Panc1 (cell line): ENCODE results near the gene ZZZ3. TPM values are rescaled to one million over a fixed set of nuclear protein-coding genes. Genes with fewer than 3 reads are reported as not detected.

Source experiments
- ATAC-seq: fragments of 200-7000 bp; cut with Tn5 transposase; 2 replicates; pipeline ENCODE4 v1.9.1; 2020; ENCODE audit warnings: mild to moderate bottlenecking, moderate library complexity
- BruUV-seq: library from RNA; stranded (reverse); fragments of 400-500 nt; replicated peaks from 2 replicates; lab custom pipeline; 2021; lab: Mats Ljungman, UMichigan
- CTCF ChIA-PET: fragments of 300-600 bp; sonication (Branson Sonifier 250); formaldehyde crosslinking; loops from one replicate; lab custom pipeline; 2022; ENCODE audit warnings: antibody characterized with exemption; lab: Charles Lee
- POLR2A ChIA-PET: fragments of 300-600 bp; sonication (Branson Sonifier 250); formaldehyde crosslinking; loops from one replicate; lab custom pipeline; 2022; ENCODE audit warnings: antibody characterized with exemption; lab: Charles Lee
- DNase-seq: peaks from one replicate; pipeline ENCODE4 v3.0.0-alpha.2; 2010; ENCODE audit warnings: low read depth, low spot score
- H3K27ac ChIP-seq: 2 replicates; pipeline ENCODE4 v1.5.1; 2011; ENCODE audit warnings: mild to moderate bottlenecking, low read length, inconsistent platforms
- H3K27me3 ChIP-seq: fragments of 200-500 bp; sonication (Bioruptor generic); 2 replicates; pipeline ENCODE4 v1.6.0; 2014; ENCODE audit warnings: low read length, inconsistent platforms; ENCODE audit not compliant: control insufficient read depth, insufficient read depth
- H3K36me3 ChIP-seq: fragments of 200-500 bp; sonication (Bioruptor generic); 2 replicates; pipeline ENCODE4 v1.5.1; 2014; ENCODE audit warnings: inconsistent platforms, mild to moderate bottlenecking, low read length, moderate library complexity; ENCODE audit not compliant: control insufficient read depth, insufficient read depth
- H3K4me1 ChIP-seq: 2 replicates; pipeline ENCODE4 v1.5.1; 2011; ENCODE audit warnings: inconsistent platforms, mild to moderate bottlenecking, low read length, moderate library complexity; ENCODE audit not compliant: control insufficient read depth, insufficient read depth
- H3K4me3 ChIP-seq, 2 experiments: 2 replicates each; pipeline ENCODE4 v1.5.1; 2011 to 2012; ENCODE audit warnings: low read depth in 2 of 2, low read length in 2 of 2, mild to moderate bottlenecking in 2 of 2, inconsistent platforms in 1 of 2, moderate library complexity in 1 of 2
- H3K9me3 ChIP-seq: fragments of 200-500 bp; sonication (Bioruptor generic); 2 replicates; pipeline ENCODE4 v1.5.1; 2014; ENCODE audit warnings: low read depth, mild to moderate bottlenecking, inconsistent platforms, low read length, moderate library complexity; ENCODE audit not compliant: control insufficient read depth, insufficient read depth
- CTCF ChIP-seq: fragments of 450-650 bp; IDR thresholded peaks from 2 replicates; pipeline ENCODE4 v1.5.1; 2017; ENCODE audit warnings: mild to moderate bottlenecking
- POLR2AphosphoS5 ChIP-seq: IDR thresholded peaks from 2 replicates; pipeline ENCODE4 v1.6.1; 2012; ENCODE audit warnings: mild to moderate bottlenecking, low read depth, low read length, moderate library complexity
- SIN3A ChIP-seq: IDR thresholded peaks from 2 replicates; pipeline ENCODE4 v1.6.1; 2012; ENCODE audit warnings: low read depth, mild to moderate bottlenecking, low read length, moderate library complexity, borderline replicate concordance; ENCODE audit not compliant: insufficient read depth
- TCF7L2 ChIP-seq: IDR thresholded peaks from 2 replicates; pipeline ENCODE4 v1.6.1; 2011; ENCODE audit warnings: mild to moderate bottlenecking, low read depth, low read length, inconsistent platforms
- in situ Hi-C: cut with HindIII; loops from 2 replicates; pipeline ENCODE4 v1.10.0; 2016; ENCODE audit warnings: low sequenced_read_pairs, low pct_unique_long_range_greater_than_20kb
- intact Hi-C: fragments of 100-400 bp; cut with micrococcal nuclease; formaldehyde crosslinking; loops from one replicate; pipeline ENCODE4 v1.10.0; 2022; ENCODE audit not compliant: unreplicated experiment
- total RNA-seq: library from RNA; stranded (reverse); gene quantifications from one replicate; pipeline ENCODE4 v1.2.1, GENCODE V29; 2021; ENCODE audit not compliant: unreplicated experiment
- TF ChIP-seq, protein P1 (sequence below), 2 experiments: IDR thresholded peaks; 2 replicates each; pipeline ENCODE4 v1.6.1; 2011 to 2012; ENCODE audit warnings: low read depth in 2 of 2, control low read depth in 1 of 2, low read length in 1 of 2, mild to moderate bottlenecking in 1 of 2, moderate library complexity in 1 of 2; ENCODE audit not compliant: insufficient read depth in 1 of 2

ZZZ3 gene
- total RNA-seq, 1 experiment from 2014 or later = 52.6 TPM

DNA sequence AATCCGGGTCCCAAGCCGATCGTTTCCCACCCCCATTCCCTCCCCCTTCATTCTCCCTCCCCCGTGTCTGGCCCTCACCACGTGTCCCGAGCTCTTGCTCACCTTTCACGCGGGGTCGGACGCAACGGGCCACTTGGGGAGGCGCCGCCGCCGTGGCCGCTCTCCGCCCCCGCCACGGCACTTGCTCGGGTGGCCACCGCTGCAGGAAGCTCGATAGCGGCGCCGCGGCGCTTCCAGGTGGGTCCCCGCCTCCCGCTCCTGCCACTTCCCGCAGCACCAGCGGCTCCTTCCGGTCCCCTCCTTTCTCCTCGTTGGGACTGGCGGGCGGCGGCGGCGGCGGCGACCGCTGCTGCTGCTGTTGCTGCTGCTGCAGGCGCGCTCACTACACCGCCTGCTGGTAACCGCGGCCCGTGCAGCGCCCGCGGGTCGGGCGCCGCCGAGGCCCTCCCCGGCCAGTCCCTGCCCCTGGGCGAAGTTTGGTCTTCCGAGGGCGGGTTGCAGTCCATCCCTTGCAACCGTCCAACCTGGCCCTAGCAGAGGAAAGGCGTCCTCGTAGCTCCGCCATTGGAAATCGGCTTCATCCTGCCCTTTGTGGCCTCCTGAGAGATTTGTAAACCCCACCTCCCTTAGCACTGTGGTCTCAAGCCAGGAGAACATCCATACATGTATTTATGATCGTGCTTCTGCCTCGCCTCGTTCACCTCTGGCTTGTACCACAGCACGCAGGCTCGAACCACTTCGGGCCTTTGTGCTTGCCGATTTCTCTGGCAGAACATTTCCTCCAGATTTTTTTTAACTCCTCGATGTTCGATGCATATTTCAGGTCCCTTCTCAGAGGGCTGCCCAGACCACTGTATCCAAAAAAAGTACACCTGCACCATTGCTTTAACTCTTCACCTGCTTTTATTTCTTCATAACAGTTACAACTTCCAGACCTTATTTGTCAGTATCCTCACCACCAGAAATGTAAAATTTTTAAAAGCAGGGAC is 996 bp upstream of the ZZZ3 start:
- ChIA-PET POLR2A (interaction anchor here (0.5 to 0.6 kb wide), 3 partner anchors 81 to 1537 kb away, joined by 3 to 10 read pairs (median 3); no protein-coding TSS in a partner anchor), CTCF (interaction anchor here (0.6 to 0.7 kb wide), 4 partner anchors 31 to 321 kb away, joined by 4 to 9 read pairs (median 5); no protein-coding TSS in a partner anchor)
- BruUV-seq = no TSS peak
- intact Hi-C loops = no loop called here
- Histone ChIP-seq H3K27me3 (no peaks in the 10 kb centered on the region), H3K4me1 (peaks cover 27% of the 10 kb centered on the region), H3K4me3 (peak overlapping the region; percentile 69 to 98), H3K9me3 (no peaks in the 10 kb centered on the region), H3K27ac (peak overlapping the region; percentile 99), H3K36me3 (no peaks in the 10 kb centered on the region; the same call in 1 of the 2 replicates)
- ATAC-seq (peak; percentile 90), DNase-seq (peak; percentile 54)
- TF ChIP-seq, protein P1, sequence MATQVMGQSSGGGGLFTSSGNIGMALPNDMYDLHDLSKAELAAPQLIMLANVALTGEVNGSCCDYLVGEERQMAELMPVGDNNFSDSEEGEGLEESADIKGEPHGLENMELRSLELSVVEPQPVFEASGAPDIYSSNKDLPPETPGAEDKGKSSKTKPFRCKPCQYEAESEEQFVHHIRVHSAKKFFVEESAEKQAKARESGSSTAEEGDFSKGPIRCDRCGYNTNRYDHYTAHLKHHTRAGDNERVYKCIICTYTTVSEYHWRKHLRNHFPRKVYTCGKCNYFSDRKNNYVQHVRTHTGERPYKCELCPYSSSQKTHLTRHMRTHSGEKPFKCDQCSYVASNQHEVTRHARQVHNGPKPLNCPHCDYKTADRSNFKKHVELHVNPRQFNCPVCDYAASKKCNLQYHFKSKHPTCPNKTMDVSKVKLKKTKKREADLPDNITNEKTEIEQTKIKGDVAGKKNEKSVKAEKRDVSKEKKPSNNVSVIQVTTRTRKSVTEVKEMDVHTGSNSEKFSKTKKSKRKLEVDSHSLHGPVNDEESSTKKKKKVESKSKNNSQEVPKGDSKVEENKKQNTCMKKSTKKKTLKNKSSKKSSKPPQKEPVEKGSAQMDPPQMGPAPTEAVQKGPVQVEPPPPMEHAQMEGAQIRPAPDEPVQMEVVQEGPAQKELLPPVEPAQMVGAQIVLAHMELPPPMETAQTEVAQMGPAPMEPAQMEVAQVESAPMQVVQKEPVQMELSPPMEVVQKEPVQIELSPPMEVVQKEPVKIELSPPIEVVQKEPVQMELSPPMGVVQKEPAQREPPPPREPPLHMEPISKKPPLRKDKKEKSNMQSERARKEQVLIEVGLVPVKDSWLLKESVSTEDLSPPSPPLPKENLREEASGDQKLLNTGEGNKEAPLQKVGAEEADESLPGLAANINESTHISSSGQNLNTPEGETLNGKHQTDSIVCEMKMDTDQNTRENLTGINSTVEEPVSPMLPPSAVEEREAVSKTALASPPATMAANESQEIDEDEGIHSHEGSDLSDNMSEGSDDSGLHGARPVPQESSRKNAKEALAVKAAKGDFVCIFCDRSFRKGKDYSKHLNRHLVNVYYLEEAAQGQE (IDR thresholded peaks at IDR 0.05; ENCODE audit: insufficient read depth in 1 of 2, low read depth in 2 of 2, low read length in 1 of 2) = no peak
- no peak for TF ChIP-seq TCF7L2
- peak; percentile 73; the same call in 1 of the 2 replicates for TF ChIP-seq SIN3A
- peak; percentile 95 for TF ChIP-seq CTCF
- TF ChIP-seq POLR2AphosphoS5 = peak; percentile 75
- in situ Hi-C loops = no loop called here

DNA sequence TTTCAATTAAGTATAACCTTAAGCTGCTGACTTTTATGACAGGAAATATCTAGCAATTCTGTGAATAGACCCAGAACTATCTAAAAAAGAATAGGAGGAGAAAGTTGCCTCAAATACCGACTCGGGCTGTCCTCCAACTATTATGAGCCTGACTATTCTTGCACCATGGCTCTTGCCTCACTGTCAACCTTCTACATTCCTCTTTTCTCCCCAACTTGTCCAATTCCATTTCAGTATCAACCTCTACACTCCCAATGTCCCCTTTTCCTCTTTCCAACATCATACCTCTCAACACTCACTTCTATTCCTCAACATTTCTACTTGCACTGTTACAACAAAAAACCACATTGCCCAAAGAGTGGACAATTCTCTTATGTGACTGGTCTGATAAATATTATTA is 2.3 kb downstream of the ZZZ3 start:
- no peaks in the 10 kb centered on the region for H3K9me3 ChIP-seq
- in situ Hi-C loops (no loop called here), intact Hi-C loops (no loop called here)
- H3K27me3 ChIP-seq = no peaks in the 10 kb centered on the region
- peak overlapping the region in 1 of 2 experiments; percentile 98; a peak in 1 of 4 replicates for H3K4me3 ChIP-seq
- no TSS peak for BruUV-seq
- TF ChIP-seq, protein P1 (IDR thresholded peaks at IDR 0.05; ENCODE audit: insufficient read depth in 1 of 2, low read depth in 2 of 2, low read length in 1 of 2) = no peak
- TF ChIP-seq CTCF = no peak
- no peak for TF ChIP-seq POLR2AphosphoS5
- no peak for TF ChIP-seq SIN3A
- no peak for TF ChIP-seq TCF7L2
- no peaks in the 10 kb centered on the region; the same call in none of the 2 replicates for H3K36me3 ChIP-seq
- no peak for ATAC-seq
- DNase-seq = no peak
- ChIA-PET CTCF (no interaction called here), POLR2A (no interaction called here)
- peak overlapping the region; percentile 21; the same call in 1 of the 2 replicates for H3K27ac ChIP-seq
- H3K4me1 ChIP-seq = peaks cover 31% of the 10 kb centered on the region
